Measurements from ENCODE around the gene IBA57.

The IBA57 gene

GRCh38 chr1:228212415-228212965 is 46.9 kb downstream of the IBA57 start:
- TF ChIP-seq TAF1 (IDR thresholded peaks at IDR 0.05; ENCODE audit: borderline replicate concordance, insufficient read depth, low read length), result no peak
- no peak for TF ChIP-seq FOXP2 (optimal IDR thresholded peaks at IDR 0.05; ENCODE audit: borderline replicate concordance, extremely low read depth, extremely low read length, insufficient read depth)
- TF ChIP-seq SIN3A (IDR thresholded peaks at IDR 0.05; ENCODE audit: borderline replicate concordance, insufficient read depth, low read length), result no peak
- TF ChIP-seq POLR2AphosphoS5 (IDR thresholded peaks at IDR 0.05; ENCODE audit: low read depth, low read length), result no peak
- TF ChIP-seq REST (IDR thresholded peaks at IDR 0.05; ENCODE audit: insufficient read depth in 1 of 2, low read depth in 2 of 2, low read length in 2 of 2), result no peak

GRCh38 chr1:228212966-228213844 is 47.6 kb downstream of the IBA57 start:
- TF ChIP-seq FOXP2 (optimal IDR thresholded peaks at IDR 0.05; ENCODE audit: borderline replicate concordance, extremely low read depth, extremely low read length, insufficient read depth) (peak; percentile 94), POLR2AphosphoS5 (IDR thresholded peaks at IDR 0.05; ENCODE audit: low read depth, low read length) (no peak), SIN3A (IDR thresholded peaks at IDR 0.05; ENCODE audit: borderline replicate concordance, insufficient read depth, low read length) (no peak), REST (IDR thresholded peaks at IDR 0.05; ENCODE audit: insufficient read depth in 1 of 2, low read depth in 2 of 2, low read length in 2 of 2) (no peak), TAF1 (IDR thresholded peaks at IDR 0.05; ENCODE audit: borderline replicate concordance, insufficient read depth, low read length) (no peak)

GRCh38 chr1:228213917-228214808 is 48.6 kb downstream of the IBA57 start:
- TF ChIP-seq FOXP2 (optimal IDR thresholded peaks at IDR 0.05; ENCODE audit: borderline replicate concordance, extremely low read depth, extremely low read length, insufficient read depth), result no peak
- TF ChIP-seq REST (IDR thresholded peaks at IDR 0.05; ENCODE audit: insufficient read depth in 1 of 2, low read depth in 2 of 2, low read length in 2 of 2), result no peak
- TF ChIP-seq TAF1 (IDR thresholded peaks at IDR 0.05; ENCODE audit: borderline replicate concordance, insufficient read depth, low read length), result no peak
- no peak for TF ChIP-seq POLR2AphosphoS5 (IDR thresholded peaks at IDR 0.05; ENCODE audit: low read depth, low read length)
- no peak for TF ChIP-seq SIN3A (IDR thresholded peaks at IDR 0.05; ENCODE audit: borderline replicate concordance, insufficient read depth, low read length)

GRCh38 chr1:228214921-228215662 is 49.5 kb downstream of the IBA57 start:
- TF ChIP-seq SIN3A (IDR thresholded peaks at IDR 0.05; ENCODE audit: borderline replicate concordance, insufficient read depth, low read length) (no peak), REST (IDR thresholded peaks at IDR 0.05; ENCODE audit: insufficient read depth in 1 of 2, low read depth in 2 of 2, low read length in 2 of 2) (no peak), POLR2AphosphoS5 (IDR thresholded peaks at IDR 0.05; ENCODE audit: low read depth, low read length) (no peak), TAF1 (IDR thresholded peaks at IDR 0.05; ENCODE audit: borderline replicate concordance, insufficient read depth, low read length) (no peak), FOXP2 (optimal IDR thresholded peaks at IDR 0.05; ENCODE audit: borderline replicate concordance, extremely low read depth, extremely low read length, insufficient read depth) (no peak)

All from PFSK-1 (cell line).